Keratinocyte (primary cell): ENCODE data around the gene PANX2.

Source experiments
- CTCF ChIP-seq, 3 experiments: IDR thresholded peaks in 1 of 3; conservative IDR thresholded peaks in 1 of 3; optimal IDR thresholded peaks in 1 of 3; 2 replicates in 2 of 3; 3 replicates in 1 of 3; pipeline versions ENCODE3 to v1.5.1; 2011; ENCODE audit warnings: low read length in 3 of 3, mild to moderate bottlenecking in 3 of 3, moderate library complexity in 2 of 3, control low read depth in 1 of 3, inconsistent platforms in 1 of 3; ENCODE audit not compliant: insufficient read depth in 2 of 3; ENCODE audit errors: extremely low read depth in 1 of 3
- EZH2 ChIP-seq: IDR thresholded peaks from one replicate; pipeline ENCODE4 v1.6.1; 2012; ENCODE audit warnings: inconsistent platforms, mild to moderate bottlenecking, low read length, moderate library complexity

GRCh38 chr22:50125029-50125428, 45.5 kb upstream of the PANX2 start:
- TF ChIP-seq CTCF (optimal IDR thresholded peaks at IDR 0.05 in 1 of 3, IDR thresholded peaks at IDR 0.05 in 1 of 3, conservative IDR thresholded peaks at IDR 0.05 in 1 of 3; ENCODE audit: extremely low read depth in 1 of 3, insufficient read depth in 2 of 3, low read length in 3 of 3) (no peak), EZH2 (no peak)
